Cardiac muscle cell (in vitro differentiated cells and primary cell): ENCODE data around the gene RAB7A. TPM values are rescaled to one million over a fixed set of nuclear protein-coding genes. Genes with fewer than 3 reads are reported as not detected.

ENCODE experiments used
- DNase-seq, 2 donors: peaks; one replicate each; pipeline versions ENCODE4 v3.0.0 to v3.0.0-alpha.2; 2010 to 2017; ENCODE audit warnings: low read depth in 1 of 2, low spot score in 1 of 2
- H3K27ac ChIP-seq: fragments of 200-600 bp; sonication (generic); 2 replicates; pipeline ENCODE4 v1.5.1; 2016
- H3K27me3 ChIP-seq: fragments of 200-600 bp; sonication (generic); 2 replicates; pipeline ENCODE4 v1.6.0; 2016; ENCODE audit warnings: control low read depth
- H3K36me3 ChIP-seq: fragments of 200-600 bp; sonication (generic); 2 replicates; pipeline ENCODE4 v1.5.1; 2016; ENCODE audit warnings: control low read depth
- H3K4me1 ChIP-seq: fragments of 200-600 bp; sonication (generic); 2 replicates; pipeline ENCODE4 v1.8.1; 2017; ENCODE audit warnings: low read depth, mild to moderate bottlenecking, mixed run types
- H3K4me3 ChIP-seq: fragments of 200-600 bp; sonication (generic); 2 replicates; pipeline ENCODE4 v1.5.1; 2016; ENCODE audit warnings: mild to moderate bottlenecking
- H3K9me3 ChIP-seq: fragments of 200-600 bp; sonication (generic); 2 replicates; pipeline ENCODE4 v1.5.1; 2017; ENCODE audit warnings: low read depth, mild to moderate bottlenecking, control low read depth
- CTCF ChIP-seq: IDR thresholded peaks from 2 replicates; pipeline ENCODE4 v1.5.1; 2012; ENCODE audit warnings: low read depth, mild to moderate bottlenecking, low read length
- polyA plus RNA-seq: library from polyadenylated mRNA; unstranded; fragments of >200 nt; fragmentation: Nextera tagmentation; extraction: Ambion mirVana; gene quantifications from 2 replicates; pipeline ENCODE4 v1.2.1, GENCODE V29; 2016
- total RNA-seq: library from RNA; depleted of rRNA; stranded (reverse); fragments of >200 nt; gene quantifications from 2 replicates; pipeline ENCODE4 v1.2.3, GENCODE V29; 2016

The RAB7A gene
- total and polyA plus RNA-seq, 2 experiments from 2014 or later: 62.3 to 189 TPM

DNA sequence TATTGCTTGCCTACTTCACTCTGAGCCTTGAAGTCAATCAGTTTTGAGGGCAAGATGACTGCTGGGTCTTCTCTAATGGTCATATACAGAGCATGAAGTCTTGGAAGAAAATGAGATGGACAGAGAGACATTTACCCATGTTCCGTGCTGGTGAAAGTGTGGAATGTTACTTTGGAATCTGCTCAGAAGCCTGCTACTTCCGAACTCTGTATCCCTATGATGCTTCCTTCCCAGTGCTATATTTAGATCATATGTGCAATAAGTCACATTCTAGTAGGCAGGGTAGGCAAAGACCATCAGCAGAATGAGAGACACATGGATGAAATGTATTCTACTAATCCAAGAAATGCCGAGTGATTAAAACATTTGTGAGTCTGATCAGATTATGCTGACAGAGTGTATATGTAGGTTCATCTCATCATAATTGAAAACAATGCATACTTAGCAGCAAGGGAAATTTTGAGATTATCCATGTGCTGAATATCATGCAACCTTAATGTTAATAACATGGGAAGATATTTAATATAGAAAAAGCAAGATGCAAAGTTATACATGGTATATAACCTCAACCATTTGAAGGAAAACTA lies 60.5 kb downstream of the RAB7A start:
- H3K27me3 ChIP-seq: no peaks in the 10 kb centered on the region
- peak overlapping the region; percentile 40 for H3K27ac ChIP-seq
- DNase-seq: peak in 1 of 2 donors; percentile 46
- H3K36me3 ChIP-seq: no peaks in the 10 kb centered on the region
- no peak overlapping the region for H3K4me3 ChIP-seq
- H3K9me3 ChIP-seq: no peaks in the 10 kb centered on the region
- TF ChIP-seq CTCF: no peak
- H3K4me1 ChIP-seq: peaks cover 24% of the 10 kb centered on the region

- Histone ChIP-seq H3K36me3 (no peaks in the 10 kb centered on the region), H3K4me1 (peaks cover 24% of the 10 kb centered on the region), H3K9me3 (no peaks in the 10 kb centered on the region), H3K4me3 (no peak overlapping the region), H3K27me3 (no peaks in the 10 kb centered on the region), H3K27ac (peak overlapping the region; percentile 40)
- peak; percentile 34 for TF ChIP-seq CTCF
- DNase-seq: peak in 1 of 2 donors; percentile 55
These were observed 61.6 kb downstream of the RAB7A start for GRCh38 chr3:128787256-128788253.

DNA sequence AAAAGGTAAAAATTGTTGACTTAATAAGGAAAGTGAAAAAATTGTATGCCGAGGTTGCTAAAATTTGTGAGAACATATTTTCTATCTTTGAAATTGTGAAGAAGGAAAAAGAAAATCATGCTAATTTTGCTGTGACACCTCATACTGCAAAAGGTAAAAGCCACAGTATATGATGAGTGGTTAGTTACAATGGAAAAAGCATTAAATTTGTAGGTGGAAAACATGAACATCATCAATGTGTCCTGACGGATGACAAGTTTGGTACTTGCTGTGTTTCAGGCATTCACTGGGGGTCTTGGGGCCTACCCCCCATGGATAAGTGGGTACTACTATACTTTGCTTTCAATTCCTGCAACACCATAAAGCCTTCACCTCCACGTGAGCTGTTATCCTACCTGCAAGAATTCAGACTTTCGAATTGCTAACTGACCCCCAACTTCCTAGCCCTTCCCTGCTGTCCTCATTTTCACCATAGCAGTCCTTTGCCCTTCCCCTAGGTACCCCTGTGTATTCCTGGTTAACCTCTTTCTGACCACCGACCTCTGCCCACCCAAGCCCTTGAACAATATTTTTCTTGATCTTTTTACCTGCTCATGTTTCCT lies 62.4 kb downstream of the RAB7A start:
- Histone ChIP-seq H3K27me3 (no peaks in the 10 kb centered on the region), H3K27ac (no peak overlapping the region), H3K36me3 (no peaks in the 10 kb centered on the region), H3K9me3 (no peaks in the 10 kb centered on the region), H3K4me1 (peaks cover 29% of the 10 kb centered on the region), H3K4me3 (no peak overlapping the region)
- no peak for DNase-seq
- no peak for TF ChIP-seq CTCF

DNA sequence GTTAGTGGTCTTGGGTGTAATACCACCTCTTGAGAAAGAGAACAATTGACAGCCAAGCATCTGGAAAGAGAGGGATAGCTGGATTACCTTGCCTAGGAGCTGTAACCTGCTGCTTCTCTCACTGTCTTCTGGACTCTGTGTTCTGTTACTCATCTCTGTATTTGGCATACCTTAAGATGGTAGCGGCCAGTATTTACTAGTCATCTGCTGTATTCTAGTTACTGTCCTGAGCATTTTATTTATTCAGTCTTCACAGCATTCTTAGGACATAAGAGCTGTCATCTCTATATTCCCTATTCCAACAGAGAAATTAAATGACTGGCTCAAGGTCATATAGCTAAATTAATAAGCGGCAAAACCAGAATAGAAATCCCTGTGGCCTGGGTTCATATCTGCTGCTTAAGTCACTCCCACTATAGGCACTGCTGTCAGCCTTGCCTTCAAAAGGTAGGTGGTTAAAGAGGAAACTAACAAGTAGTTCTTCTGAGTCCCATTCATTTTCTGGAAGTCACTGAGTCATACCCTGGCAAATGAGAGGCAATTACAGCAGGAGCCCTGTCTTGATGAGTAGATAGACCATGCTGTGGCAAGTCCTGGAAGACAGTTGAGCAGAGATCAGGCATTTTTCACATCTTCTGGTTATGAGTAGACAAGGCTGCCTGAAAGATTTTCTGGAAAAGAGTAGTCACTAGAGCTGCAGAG lies 68.2 kb downstream of the RAB7A start:
- DNase-seq: peak in 1 of 2 donors; percentile 59
- TF ChIP-seq CTCF: no peak
- peak overlapping the region; percentile 83 for H3K27ac ChIP-seq
- H3K4me1 ChIP-seq: peaks cover 10% of the 10 kb centered on the region
- H3K4me3 ChIP-seq: no peak overlapping the region
- H3K9me3 ChIP-seq: no peaks in the 10 kb centered on the region
- H3K27me3 ChIP-seq: no peaks in the 10 kb centered on the region
- H3K36me3 ChIP-seq: peaks cover 21% of the 10 kb centered on the region
